Esophagus muscularis mucosa (tissue), 4 donors: ENCODE data around the gene TFF1. TPM values are rescaled to one million over a fixed set of nuclear protein-coding genes. Genes with fewer than 3 reads are reported as not detected.

ENCODE experiments used
- DNase-seq: peaks from one replicate; pipeline ENCODE4 v3.0.0-alpha.2; 2017; ENCODE audit errors: extremely low spot score
- H3K27ac ChIP-seq, 4 donors: fragments of 200-600 bp; sonication (generic); replicated peaks in 1 of 4; 1 replicate in 3 of 4; 2 replicates in 1 of 4; pipeline ENCODE4 v1.5.1; 2016 to 2019; ENCODE audit warnings: mild to moderate bottlenecking in 1 of 4
- H3K27me3 ChIP-seq, 4 donors: fragments of 200-600 bp; sonication (generic); one replicate each; pipeline versions ENCODE4 v1.5.1 to v1.6.0; 2016 to 2019
- H3K36me3 ChIP-seq, 4 donors: fragments of 200-600 bp; sonication (generic); one replicate each; pipeline ENCODE4 v1.5.1; 2016 to 2019
- H3K4me1 ChIP-seq, 4 donors: fragments of 200-600 bp; sonication (generic); one replicate each; pipeline ENCODE4 v1.5.1; 2016 to 2019
- H3K4me3 ChIP-seq, 4 donors: fragments of 200-600 bp; sonication (generic); 1 replicate in 2 of 4; 2 replicates in 2 of 4; pipeline ENCODE4 v1.5.1; 2016 to 2019; ENCODE audit warnings: mild to moderate bottlenecking in 4 of 4, moderate library complexity in 1 of 4
- H3K9me3 ChIP-seq, 4 donors: fragments of 200-600 bp; sonication (generic); 1 replicate in 3 of 4; 2 replicates in 1 of 4; pipeline ENCODE4 v1.5.1; 2016 to 2019
- CTCF ChIP-seq, 3 experiments: fragments of 200-600 bp in 2 of 3; fragments of 450-650 bp in 1 of 3; sonication (generic) in 2 of 3; IDR thresholded peaks; one replicate each; pipeline ENCODE4 v1.5.1; 2017 to 2019; ENCODE audit warnings: antibody characterized with exemption in 3 of 3, mild to moderate bottlenecking in 2 of 3, moderate library complexity in 1 of 3
- EP300 ChIP-seq: sonication (generic); formaldehyde crosslinking; IDR thresholded peaks from one replicate; pipeline ENCODE4 v1.6.1; 2017; ENCODE audit warnings: antibody characterized with exemption
- POLR2A ChIP-seq: fragments of 450-650 bp; IDR thresholded peaks from one replicate; pipeline ENCODE4 v1.6.1; 2017; ENCODE audit warnings: antibody characterized with exemption, moderate library complexity, mild to moderate bottlenecking, low read depth
- POLR2AphosphoS5 ChIP-seq, 2 donors: sonication (generic); formaldehyde crosslinking; IDR thresholded peaks; one replicate each; pipeline ENCODE4 v1.6.1; 2017; ENCODE audit warnings: antibody characterized with exemption in 2 of 2
- WGBS: methylation state at CpG from one replicate; pipeline ENCODE4 v1.1.5; 2018; 5-methylcytosine and 5-hydroxymethylcytosine counted together
- intact Hi-C: fragments of 100-400 bp; cut with DNase I; formaldehyde crosslinking; loops from one replicate; pipeline ENCODE4 v1.15.1; 2023
- total RNA-seq, 4 donors: library from RNA; depleted of rRNA; stranded (reverse); fragments of >200 nt; gene quantifications; one replicate each; pipeline versions ENCODE4 v1.1.0 to v1.2.1, GENCODE V29; 2016

Gene TFF1
- total RNA-seq, 4 donors from 2014 or later = not detected

GRCh38 chr21:42348762-42349161, 17.6 kb downstream of the TFF1 start:
- Histone ChIP-seq H3K36me3 (no peaks in the 10 kb centered on the region), H3K4me3 (no peak overlapping the region), H3K9me3 (no peaks in the 10 kb centered on the region), H3K27me3 (peaks cover 0 to 37% (median 0%) of the 10 kb centered on the region in 4 donors), H3K27ac (no peak overlapping the region), H3K4me1 (no peaks in the 10 kb centered on the region)
- 100% methylated on average over 2 of the region's 2 CpGs for WGBS
- TF ChIP-seq POLR2AphosphoS5 (IDR thresholded peaks at IDR 0.05) (no peak), POLR2A (no peak), EP300 (no peak), CTCF (IDR thresholded peaks at IDR 0.05) (no peak)
- intact Hi-C loops = no loop called here
- no peak for DNase-seq

DNA sequence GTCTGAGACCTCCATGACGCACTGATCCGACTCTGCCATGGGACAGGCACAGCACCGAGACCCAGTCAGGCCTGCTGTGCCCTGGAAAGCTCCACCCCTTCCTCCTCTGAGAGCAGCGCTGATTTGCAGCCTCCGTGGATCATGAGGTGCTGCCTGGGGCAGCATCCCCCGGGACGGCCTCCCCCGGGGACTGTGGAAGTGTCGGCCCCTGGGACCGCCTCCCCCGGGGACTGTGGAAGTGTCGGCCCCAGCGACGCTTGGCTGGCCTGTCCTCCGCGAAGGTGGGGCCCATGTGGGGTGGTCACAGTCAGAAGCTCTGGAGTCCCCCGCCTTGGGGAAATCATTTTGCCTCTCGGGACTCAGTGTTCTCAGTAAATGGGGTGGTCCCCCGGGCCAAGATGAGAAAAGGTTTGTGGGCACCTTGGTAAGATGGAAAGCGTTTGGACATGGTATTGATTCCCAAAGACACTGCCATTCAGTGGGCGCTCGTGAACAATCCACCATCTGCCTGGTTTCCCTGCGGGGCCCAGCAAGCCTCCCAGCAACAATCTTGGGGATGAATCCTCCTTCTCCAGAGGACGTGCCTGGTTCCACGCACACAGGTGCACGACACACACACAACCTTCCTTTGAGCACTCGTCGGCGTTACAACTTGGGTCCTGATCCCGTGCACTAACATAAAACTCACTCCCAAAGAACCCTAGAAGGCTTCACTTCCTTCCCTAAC, 18.6 kb downstream of the TFF1 start:
- Histone ChIP-seq H3K36me3 (no peaks in the 10 kb centered on the region), H3K9me3 (no peaks in the 10 kb centered on the region), H3K4me1 (no peaks in the 10 kb centered on the region), H3K27ac (no peak overlapping the region), H3K4me3 (no peak overlapping the region), H3K27me3 (peaks cover 0 to 35% (median 0%) of the 10 kb centered on the region in 4 donors)
- WGBS = 88% methylated on average over 16 of the region's 30 CpGs
- TF ChIP-seq POLR2A (no peak), EP300 (no peak), POLR2AphosphoS5 (IDR thresholded peaks at IDR 0.05) (no peak), CTCF (IDR thresholded peaks at IDR 0.05) (no peak)
- DNase-seq = no peak
- intact Hi-C loops = no loop called here

DNA sequence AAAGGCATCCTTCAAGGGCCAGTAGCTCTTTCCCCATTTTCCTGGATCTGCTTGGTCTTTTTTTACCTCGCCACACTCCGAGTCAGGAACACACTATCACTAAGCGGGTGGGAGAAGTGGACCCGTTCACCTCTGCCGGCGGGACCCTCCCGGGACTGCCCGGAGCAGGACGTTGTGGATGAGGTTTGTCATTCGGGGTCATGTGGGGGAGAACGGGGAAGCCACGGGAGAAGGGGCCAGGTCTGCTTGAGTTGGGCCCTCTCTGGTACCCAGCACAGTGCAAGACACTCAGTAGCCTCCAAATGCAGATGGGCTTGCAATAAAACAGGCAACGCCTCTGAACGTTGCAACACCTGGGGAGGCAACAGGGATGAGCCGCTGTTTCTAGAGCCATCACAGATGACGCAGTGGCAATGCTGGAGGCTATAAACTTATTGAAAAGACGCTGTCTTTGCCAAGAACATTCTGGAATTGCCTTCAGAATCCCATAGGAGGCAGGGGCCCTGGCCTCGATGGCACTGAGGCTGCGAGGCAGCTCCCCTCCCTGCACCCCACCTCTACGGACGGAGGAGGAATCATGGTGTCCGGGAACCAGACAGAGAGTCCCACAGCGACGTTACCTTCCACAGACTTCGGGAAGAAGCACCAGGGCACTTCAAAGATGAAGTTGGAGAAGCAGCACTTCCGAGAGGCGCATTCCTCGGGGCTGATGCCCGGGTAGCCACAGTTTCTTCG, 19.3 kb downstream of the TFF1 start:
- Histone ChIP-seq H3K4me3 (no peak overlapping the region), H3K27ac (no peak overlapping the region), H3K27me3 (peaks cover 0 to 35% (median 0%) of the 10 kb centered on the region in 4 donors), H3K36me3 (no peaks in the 10 kb centered on the region), H3K4me1 (no peaks in the 10 kb centered on the region), H3K9me3 (no peaks in the 10 kb centered on the region)
- no peak for DNase-seq
- intact Hi-C loops = no loop called here
- 92% methylated on average over 28 of the region's 30 CpGs for WGBS
- no peak for TF ChIP-seq POLR2AphosphoS5 (IDR thresholded peaks at IDR 0.05)
- TF ChIP-seq POLR2A = no peak
- no peak for TF ChIP-seq CTCF (IDR thresholded peaks at IDR 0.05)
- TF ChIP-seq EP300 = no peak

- 89% methylated on average over 9 of the region's 9 CpGs for WGBS
- peaks cover 0 to 35% (median 0%) of the 10 kb centered on the region in 4 donors for H3K27me3 ChIP-seq
- TF ChIP-seq CTCF (IDR thresholded peaks at IDR 0.05) = no peak
- TF ChIP-seq EP300 = no peak
- TF ChIP-seq POLR2A = no peak
- TF ChIP-seq POLR2AphosphoS5 (IDR thresholded peaks at IDR 0.05) = no peak
- H3K4me3 ChIP-seq = no peak overlapping the region
- H3K36me3 ChIP-seq = no peaks in the 10 kb centered on the region
- DNase-seq = no peak
- H3K27ac ChIP-seq = no peak overlapping the region
- no peaks in the 10 kb centered on the region for H3K4me1 ChIP-seq
- no peaks in the 10 kb centered on the region for H3K9me3 ChIP-seq
- intact Hi-C loops = no loop called here
These were observed 19.9 kb downstream of the TFF1 start for GRCh38 chr21:42346441-42346840.
